ENCODE measurements around the gene CAPZB. TPM values are rescaled to one million over a fixed set of nuclear protein-coding genes. Genes with fewer than 3 reads are reported as not detected.
A peak's percentile ranks its signal among the peaks of the same experiment; 100 is the strongest.

CAPZB gene
- total RNA-seq, 1 experiment from 2014 or later, result 348 TPM

GRCh38 chr1:19374083-19374801 lies 111.1 kb downstream of the CAPZB start:
- no peak overlapping the region for H2BK12ac ChIP-seq (ENCODE audit: insufficient read length, low read depth, low read length)
- H4K5ac ChIP-seq (ENCODE audit: insufficient read length, low read depth, low read length), result no peak overlapping the region
- DNase-seq, result peak; percentile 72
- H3K23me2 ChIP-seq (ENCODE audit: insufficient read length, low read depth, low read length, poor library complexity, severe bottlenecking), result no peaks in the 10 kb centered on the region
- H2AFZ ChIP-seq (ENCODE audit: low read length), result no peak overlapping the region
- H3K9me3 ChIP-seq (ENCODE audit: control insufficient read depth, low read depth, low read length), result no peaks in the 10 kb centered on the region
- no peak overlapping the region for H3K14ac ChIP-seq (ENCODE audit: insufficient read depth, low read length)
- H3K27ac ChIP-seq (ENCODE audit: insufficient read length, low read depth, low read length), result no peak overlapping the region
- no peak overlapping the region for H3K23ac ChIP-seq (ENCODE audit: insufficient read length, low read depth, low read length)
- no peak overlapping the region for H3K18ac ChIP-seq (ENCODE audit: insufficient read length, low read depth, low read length)
- no peak overlapping the region for H2BK20ac ChIP-seq (ENCODE audit: low read depth, low read length, poor library complexity, severe bottlenecking)
- H3K79me2 ChIP-seq (ENCODE audit: insufficient read depth, low read length), result peaks cover 2% of the 10 kb centered on the region; the same call in 1 of the 2 replicates
- Mint-ChIP-seq H3K27me3 (ENCODE audit: low read depth) (no peaks in the 10 kb centered on the region), H3K36me3 (ENCODE audit: insufficient read depth in 1 of 3, low read depth in 3 of 3) (peaks cover 22 to 45% (median 29%) of the 10 kb centered on the region in 3 experiments), H3K27ac (no peak overlapping the region; a peak in 1 of 7 replicates), H3K4me3 (peak overlapping the region in 1 of 2 experiments; percentile 14; a peak in 2 of 5 replicates), H3K4me1 (no peaks in the 10 kb centered on the region), H3K9me3 (no peaks in the 10 kb centered on the region)
- no peak overlapping the region for H3K4ac ChIP-seq (ENCODE audit: low read depth, low read length)
- no peak overlapping the region for H4K91ac ChIP-seq (ENCODE audit: insufficient read length, low read depth, low read length)
- H3K4me1 ChIP-seq (ENCODE audit: insufficient read depth, low read length), result no peaks in the 10 kb centered on the region
- no peak overlapping the region for H2BK120ac ChIP-seq (ENCODE audit: low read depth, low read length, poor library complexity, severe bottlenecking)
- H2BK15ac ChIP-seq (ENCODE audit: low read depth, low read length), result no peak overlapping the region
- no peak overlapping the region for H3K9ac ChIP-seq (ENCODE audit: extremely low read depth, insufficient read length, low read length)
- TF ChIP-seq CTCF (conservative IDR thresholded peaks at IDR 0.05), result peak; percentile 81
- no peak overlapping the region for H3K4me2 ChIP-seq (ENCODE audit: insufficient read depth, insufficient read length, low read length)
- H3K27me3 ChIP-seq (ENCODE audit: insufficient read depth, low read length), result no peaks in the 10 kb centered on the region
- no peaks in the 10 kb centered on the region for H4K20me1 ChIP-seq (ENCODE audit: control insufficient read depth, insufficient read depth, insufficient read length)
- peaks cover 10% of the 10 kb centered on the region for H3K79me1 ChIP-seq (ENCODE audit: insufficient read depth, low read depth, low read length, poor library complexity, severe bottlenecking)
- no CpG with 5 or more reads among the region's 14 CpGs for WGBS (ENCODE audit: extremely low coverage, insufficient read length, low lambda C conversion rate)
- no peak overlapping the region for H3T11ph ChIP-seq (ENCODE audit: low read length)
- H2AK5ac ChIP-seq (ENCODE audit: insufficient read length, low read length), result no peak overlapping the region
- H3K56ac ChIP-seq (ENCODE audit: insufficient read length, low read depth, low read length), result no peak overlapping the region
- no peak overlapping the region for H4K8ac ChIP-seq (replicated peaks; ENCODE audit: insufficient read length, low read depth, low read length)
- H2BK5ac ChIP-seq (ENCODE audit: insufficient read length, low read length), result no peak overlapping the region

Data from H9 (cell line).